Measurements from ENCODE around the gene FIBP.
"Not testable (repeated sequence)": the region's sequence is repeated elsewhere in the genome, so short reads cannot be mapped to it uniquely, and the experiment has no call there.

The FIBP gene

GRCh38 chr11:65854161-65854592, 34.1 kb downstream of the FIBP start:
- no peaks in the 10 kb centered on the region for H3K27me3 ChIP-seq (ENCODE audit: control insufficient read depth, insufficient read depth, low read length)
- H3K27ac ChIP-seq (ENCODE audit: low read depth, low read length) = no peak overlapping the region
- no peak overlapping the region for H3K4me3 ChIP-seq (ENCODE audit: low read depth, low read length)
- peaks cover 54% of the 10 kb centered on the region for H3K36me3 ChIP-seq (ENCODE audit: control insufficient read depth, insufficient read depth, low read length)
- H3K4me1 ChIP-seq (ENCODE audit: control insufficient read depth, insufficient read depth, low read length) = 0 out of 2 replicates have a peak, but pooled peaks cover 8% of the 10 kb centered on the region
- peaks cover 4% of the 10 kb centered on the region; the same call in 1 of the 2 replicates for H3K9me3 ChIP-seq (ENCODE audit: control insufficient read depth, insufficient read depth, low read depth, low read length)
- no peak overlapping the region for H3K9ac ChIP-seq (ENCODE audit: low read length)

GRCh38 chr11:65853246-65853979, 34.9 kb downstream of the FIBP start:
- Histone ChIP-seq H3K9me3 (ENCODE audit: control insufficient read depth, insufficient read depth, low read depth, low read length) (peaks cover 4% of the 10 kb centered on the region; the same call in 1 of the 2 replicates), H3K36me3 (ENCODE audit: control insufficient read depth, insufficient read depth, low read length) (peaks cover 54% of the 10 kb centered on the region), H3K9ac (ENCODE audit: low read length) (no peak overlapping the region), H3K27ac (ENCODE audit: low read depth, low read length) (no peak overlapping the region), H3K4me1 (ENCODE audit: control insufficient read depth, insufficient read depth, low read length) (0 out of 2 replicates have a peak, but pooled peaks cover 8% of the 10 kb centered on the region), H3K4me3 (ENCODE audit: low read depth, low read length) (no peak overlapping the region), H3K27me3 (ENCODE audit: control insufficient read depth, insufficient read depth, low read length) (no peaks in the 10 kb centered on the region)

- H3K4me1 ChIP-seq (ENCODE audit: control insufficient read depth, insufficient read depth, low read length) = 0 out of 2 replicates have a peak, but pooled peaks cover 8% of the 10 kb centered on the region
- H3K27me3 ChIP-seq (ENCODE audit: control insufficient read depth, insufficient read depth, low read length) = no peaks in the 10 kb centered on the region
- peaks cover 4% of the 10 kb centered on the region; the same call in 1 of the 2 replicates for H3K9me3 ChIP-seq (ENCODE audit: control insufficient read depth, insufficient read depth, low read depth, low read length)
- H3K9ac ChIP-seq (ENCODE audit: low read length) = no peak overlapping the region
- H3K27ac ChIP-seq (ENCODE audit: low read depth, low read length) = no peak overlapping the region
- H3K4me3 ChIP-seq (ENCODE audit: low read depth, low read length) = no peak overlapping the region
- peaks cover 54% of the 10 kb centered on the region for H3K36me3 ChIP-seq (ENCODE audit: control insufficient read depth, insufficient read depth, low read length)
These were observed 35.6 kb downstream of the FIBP start for GRCh38 chr11:65852508-65853245.

GRCh38 chr11:65851811-65852507, 36.3 kb downstream of the FIBP start:
- Histone ChIP-seq H3K27me3 (ENCODE audit: control insufficient read depth, insufficient read depth, low read length) (no peaks in the 10 kb centered on the region), H3K4me1 (ENCODE audit: control insufficient read depth, insufficient read depth, low read length) (0 out of 2 replicates have a peak, but pooled peaks cover 8% of the 10 kb centered on the region), H3K9ac (ENCODE audit: low read length) (no peak overlapping the region), H3K9me3 (ENCODE audit: control insufficient read depth, insufficient read depth, low read depth, low read length) (peaks cover 4% of the 10 kb centered on the region; the same call in 1 of the 2 replicates), H3K27ac (ENCODE audit: low read depth, low read length) (no peak overlapping the region), H3K36me3 (ENCODE audit: control insufficient read depth, insufficient read depth, low read length) (peaks cover 54% of the 10 kb centered on the region), H3K4me3 (ENCODE audit: low read depth, low read length) (no peak overlapping the region)

- no peak overlapping the region for H3K27ac ChIP-seq (ENCODE audit: low read depth, low read length)
- H3K27me3 ChIP-seq (ENCODE audit: control insufficient read depth, insufficient read depth, low read length) = no peaks in the 10 kb centered on the region
- peaks cover 4% of the 10 kb centered on the region; the same call in 1 of the 2 replicates for H3K9me3 ChIP-seq (ENCODE audit: control insufficient read depth, insufficient read depth, low read depth, low read length)
- H3K9ac ChIP-seq (ENCODE audit: low read length) = no peak overlapping the region
- H3K4me3 ChIP-seq (ENCODE audit: low read depth, low read length) = no peak overlapping the region
- H3K4me1 ChIP-seq (ENCODE audit: control insufficient read depth, insufficient read depth, low read length) = 0 out of 2 replicates have a peak, but pooled peaks cover 4% of the 10 kb centered on the region
- H3K36me3 ChIP-seq (ENCODE audit: control insufficient read depth, insufficient read depth, low read length) = peaks cover 47% of the 10 kb centered on the region
These were observed 37.1 kb downstream of the FIBP start for GRCh38 chr11:65851083-65851579.

- H3K4me1 ChIP-seq (ENCODE audit: control insufficient read depth, insufficient read depth, low read length) = 0 out of 2 replicates have a peak, but pooled peaks cover 4% of the 10 kb centered on the region
- H3K27ac ChIP-seq (ENCODE audit: low read depth, low read length) = no peak overlapping the region
- H3K4me3 ChIP-seq (ENCODE audit: low read depth, low read length) = no peak overlapping the region
- no peak overlapping the region for H3K9ac ChIP-seq (ENCODE audit: low read length)
- no peaks in the 10 kb centered on the region for H3K27me3 ChIP-seq (ENCODE audit: control insufficient read depth, insufficient read depth, low read length)
- H3K36me3 ChIP-seq (ENCODE audit: control insufficient read depth, insufficient read depth, low read length) = peaks cover 40% of the 10 kb centered on the region
- peaks cover 4% of the 10 kb centered on the region; the same call in 1 of the 2 replicates for H3K9me3 ChIP-seq (ENCODE audit: control insufficient read depth, insufficient read depth, low read depth, low read length)
These were observed 37.8 kb downstream of the FIBP start for GRCh38 chr11:65850217-65851082.

GRCh38 chr11:65849771-65850216, 38.5 kb downstream of the FIBP start:
- Histone ChIP-seq H3K27ac (ENCODE audit: low read depth, low read length) (no peak overlapping the region), H3K36me3 (ENCODE audit: control insufficient read depth, insufficient read depth, low read length) (peaks cover 34% of the 10 kb centered on the region), H3K27me3 (ENCODE audit: control insufficient read depth, insufficient read depth, low read length) (no peaks in the 10 kb centered on the region), H3K4me3 (ENCODE audit: low read depth, low read length) (no peak overlapping the region), H3K4me1 (ENCODE audit: control insufficient read depth, insufficient read depth, low read length) (0 out of 2 replicates have a peak, but pooled peaks cover 4% of the 10 kb centered on the region), H3K9ac (ENCODE audit: low read length) (no peak overlapping the region), H3K9me3 (ENCODE audit: control insufficient read depth, insufficient read depth, low read depth, low read length) (peaks cover 4% of the 10 kb centered on the region; the same call in 1 of the 2 replicates)

- no peak overlapping the region for H3K9ac ChIP-seq (ENCODE audit: low read length)
- peaks cover 4% of the 10 kb centered on the region; the same call in 1 of the 2 replicates for H3K9me3 ChIP-seq (ENCODE audit: control insufficient read depth, insufficient read depth, low read depth, low read length)
- no peak overlapping the region for H3K27ac ChIP-seq (ENCODE audit: low read depth, low read length)
- peaks cover 30% of the 10 kb centered on the region for H3K36me3 ChIP-seq (ENCODE audit: control insufficient read depth, insufficient read depth, low read length)
- no peak overlapping the region for H3K4me3 ChIP-seq (ENCODE audit: low read depth, low read length)
- no peaks in the 10 kb centered on the region for H3K27me3 ChIP-seq (ENCODE audit: control insufficient read depth, insufficient read depth, low read length)
- H3K4me1 ChIP-seq (ENCODE audit: control insufficient read depth, insufficient read depth, low read length) = 0 out of 2 replicates have a peak, but pooled peaks cover 4% of the 10 kb centered on the region
These were observed 38.9 kb downstream of the FIBP start for GRCh38 chr11:65849366-65849765.

- not testable (repeated sequence) for H3K9me3 ChIP-seq (ENCODE audit: control insufficient read depth, insufficient read depth, low read depth, low read length); H3K27ac ChIP-seq (ENCODE audit: low read depth, low read length); H3K4me3 ChIP-seq (ENCODE audit: low read depth, low read length); H3K9ac ChIP-seq (ENCODE audit: low read length); H3K27me3 ChIP-seq (ENCODE audit: control insufficient read depth, insufficient read depth, low read length); H3K4me1 ChIP-seq (ENCODE audit: control insufficient read depth, insufficient read depth, low read length)
- H3K36me3 ChIP-seq (ENCODE audit: control insufficient read depth, insufficient read depth, low read length) = peaks cover 23% of the 10 kb centered on the region
These were observed 39.6 kb downstream of the FIBP start for GRCh38 chr11:65848693-65849092.

- Histone ChIP-seq H3K27ac (ENCODE audit: low read depth, low read length) (no peak overlapping the region), H3K4me3 (ENCODE audit: low read depth, low read length) (no peak overlapping the region), H3K9me3 (ENCODE audit: control insufficient read depth, insufficient read depth, low read depth, low read length) (peaks cover 4% of the 10 kb centered on the region; the same call in 1 of the 2 replicates), H3K4me1 (ENCODE audit: control insufficient read depth, insufficient read depth, low read length) (0 out of 2 replicates have a peak, but pooled peaks cover 4% of the 10 kb centered on the region), H3K36me3 (ENCODE audit: control insufficient read depth, insufficient read depth, low read length) (peaks cover 13% of the 10 kb centered on the region; the same call in 1 of the 2 replicates), H3K27me3 (ENCODE audit: control insufficient read depth, insufficient read depth, low read length) (no peaks in the 10 kb centered on the region), H3K9ac (ENCODE audit: low read length) (no peak overlapping the region)
These were observed 40.5 kb downstream of the FIBP start for GRCh38 chr11:65847746-65848145.
